HG03520 (cell line): ENCODE measurements around the gene LRRC14B.
"Not testable (repeated sequence)": the region's sequence is repeated elsewhere in the genome, so short reads cannot be mapped to it uniquely, and the experiment has no call there.

ENCODE experiments used
- ATAC-seq: cut with Tn5 transposase; IDR thresholded peaks from one replicate; pipeline ENCODE4 v1.9.1; 2021; ENCODE audit warnings: mild to moderate bottlenecking, moderate library complexity; ENCODE audit not compliant: unreplicated experiment

The LRRC14B gene

GRCh38 chr5:233426-233825, 42.1 kb downstream of the LRRC14B start:
- ATAC-seq = not testable (repeated sequence)

GRCh38 chr5:234450-234849, 43.2 kb downstream of the LRRC14B start:
- ATAC-seq = no peak

- not testable (repeated sequence) for ATAC-seq
Observed at GRCh38 chr5:235527-235926, 44.2 kb downstream of the LRRC14B start.

- ATAC-seq = not testable (repeated sequence)
Observed at GRCh38 chr5:237931-238330, 46.6 kb downstream of the LRRC14B start.

GRCh38 chr5:240550-240949, 49.3 kb downstream of the LRRC14B start:
- ATAC-seq = not testable (repeated sequence)

- not testable (repeated sequence) for ATAC-seq
Observed at GRCh38 chr5:241045-241669, 49.9 kb downstream of the LRRC14B start.

GRCh38 chr5:243683-244367, 52.5 kb downstream of the LRRC14B start:
- ATAC-seq = not testable (repeated sequence)

- ATAC-seq = not testable (repeated sequence)
Observed at GRCh38 chr5:245717-246116, 54.4 kb downstream of the LRRC14B start.
